ENCODE results near the gene ZNF618.

The ZNF618 gene

GRCh38 chr9:113957351-113957750 lies 81.2 kb downstream of the ZNF618 start:
- DNase-seq (ENCODE audit: low spot score) = no peak

- no peak for DNase-seq (ENCODE audit: low spot score)
Observed at GRCh38 chr9:113957821-113958341, 81.8 kb downstream of the ZNF618 start.

GRCh38 chr9:113958556-113958955 lies 82.4 kb downstream of the ZNF618 start:
- no peak for DNase-seq (ENCODE audit: low spot score)

- DNase-seq (ENCODE audit: low spot score) = no peak
Observed at GRCh38 chr9:113960768-113961167, 84.7 kb downstream of the ZNF618 start.

- DNase-seq (ENCODE audit: low spot score) = no peak
Observed at GRCh38 chr9:113962396-113962795, 86.3 kb downstream of the ZNF618 start.

GRCh38 chr9:113963017-113963620 lies 87.0 kb downstream of the ZNF618 start:
- DNase-seq (ENCODE audit: low spot score) = peak; percentile 34

GRCh38 chr9:113963696-113964494 lies 87.8 kb downstream of the ZNF618 start:
- no peak for DNase-seq (ENCODE audit: low spot score)

- no peak for DNase-seq (ENCODE audit: low spot score)
Observed at GRCh38 chr9:113964495-113965170, 88.5 kb downstream of the ZNF618 start.

- DNase-seq (ENCODE audit: low spot score) = no peak
Observed at GRCh38 chr9:113966394-113966793, 90.3 kb downstream of the ZNF618 start.

- no peak for DNase-seq (ENCODE audit: low spot score)
Observed at GRCh38 chr9:113967380-113967779, 91.3 kb downstream of the ZNF618 start.

- DNase-seq (ENCODE audit: low spot score) = no peak
Observed at GRCh38 chr9:113969343-113969742, 93.2 kb downstream of the ZNF618 start.

- DNase-seq (ENCODE audit: low spot score) = no peak
Observed at GRCh38 chr9:113973226-113973625, 97.1 kb downstream of the ZNF618 start.

- no peak for DNase-seq (ENCODE audit: low spot score)
Observed at GRCh38 chr9:113973963-113974413, 97.9 kb downstream of the ZNF618 start.

GRCh38 chr9:113976915-113977314 lies 100.8 kb downstream of the ZNF618 start:
- no peak for DNase-seq (ENCODE audit: low spot score)

GRCh38 chr9:113978725-113979342 lies 102.7 kb downstream of the ZNF618 start:
- no peak for DNase-seq (ENCODE audit: low spot score)

GRCh38 chr9:113979343-113980127 lies 103.4 kb downstream of the ZNF618 start:
- DNase-seq (ENCODE audit: low spot score) = no peak

GRCh38 chr9:113984639-113985380 lies 108.7 kb downstream of the ZNF618 start:
- DNase-seq (ENCODE audit: low spot score) = no peak

- DNase-seq (ENCODE audit: low spot score) = no peak
Observed at GRCh38 chr9:113985968-113986585, 110.0 kb downstream of the ZNF618 start.

GRCh38 chr9:113986931-113987330 lies 110.8 kb downstream of the ZNF618 start:
- DNase-seq (ENCODE audit: low spot score) = no peak

GRCh38 chr9:113987526-113987925 lies 111.4 kb downstream of the ZNF618 start:
- no peak for DNase-seq (ENCODE audit: low spot score)
